A549 treated with dexamethasone at 1 μM for 4 hours (cell line): ENCODE results near the gene ZPLD1. TPM values are rescaled to one million over a fixed set of nuclear protein-coding genes. Genes with fewer than 3 reads are reported as not detected.

Experiments
- total RNA-seq: library from RNA; stranded (reverse); fragments of 200-300 nt; extraction: Qiagen RNA extraction; gene quantifications from 5 replicates; pipeline ENCODE4 v1.2.3, GENCODE V29; 2022

ZPLD1 gene
- not detected in 5 replicates for total RNA-seq

DNA sequence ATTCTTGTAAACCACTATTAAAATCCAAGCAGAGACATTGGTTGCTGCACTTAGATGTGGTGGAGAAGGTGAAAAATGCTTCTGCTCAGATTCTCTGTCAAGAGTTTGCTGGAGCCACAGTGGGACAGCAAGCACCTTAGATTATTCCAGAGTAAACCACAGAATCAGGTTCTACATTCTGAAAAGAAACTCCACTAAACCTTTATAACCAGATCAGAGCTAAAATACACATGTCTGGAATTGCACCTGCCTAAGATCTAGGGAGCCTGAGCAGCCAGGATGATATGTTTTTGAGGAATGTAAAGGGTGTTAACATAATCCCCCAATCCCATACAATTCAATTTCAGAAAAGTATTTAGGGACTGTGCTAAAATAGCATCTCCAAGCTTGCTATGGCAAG, at the start of gene ZPLD1:
Gene ZPLD1 (plus strand): TSS at position 301 of the 400 bp plus-strand sequence. CDS start 3,473 bp downstream, outside the sequence.

